Stimulated activated CD4-positive, alpha-beta T cell treated with anti-CD3 and anti-CD28 coated beads, Interleukin-1b, Interleukin-23, amount 100 ng/mL, for 1 hour (primary cell): ENCODE measurements around the gene SHLD1.
"Not testable (repeated sequence)": the region's sequence is repeated elsewhere in the genome, so short reads cannot be mapped to it uniquely, and the experiment has no call there.

Experiments used
- DNase-seq, 2 donors: peaks; one replicate each; pipeline ENCODE4 v3.0.0-alpha.2; 2020; ENCODE audit warnings: low read depth in 2 of 2

SHLD1 gene

GRCh38 chr20:5735845-5736510 is 14.2 kb upstream of the SHLD1 start:
- no peak for DNase-seq

GRCh38 chr20:5737619-5737953 is 12.6 kb upstream of the SHLD1 start:
- no peak for DNase-seq

- no peak for DNase-seq
Observed at GRCh38 chr20:5737966-5738365, 12.2 kb upstream of the SHLD1 start.

GRCh38 chr20:5740643-5741042 is 9.6 kb upstream of the SHLD1 start:
- not testable (repeated sequence) for DNase-seq

- DNase-seq: no peak
Observed at GRCh38 chr20:5741089-5741488, 9.1 kb upstream of the SHLD1 start.

- no peak for DNase-seq
Observed at GRCh38 chr20:5742041-5742440, 8.2 kb upstream of the SHLD1 start.

GRCh38 chr20:5745416-5746030 is 4.7 kb upstream of the SHLD1 start:
- DNase-seq: no peak

- DNase-seq: no peak
Observed at GRCh38 chr20:5746064-5746463, 4.1 kb upstream of the SHLD1 start.

GRCh38 chr20:5748246-5748645 is 2.0 kb upstream of the SHLD1 start:
- DNase-seq: no peak

- not testable (repeated sequence) for DNase-seq
Observed at GRCh38 chr20:5749512-5749951, 669 bp upstream of the SHLD1 start.

GRCh38 chr20:5751856-5752255 is 1.7 kb downstream of the SHLD1 start:
- no peak for DNase-seq

GRCh38 chr20:5753814-5754213 is 3.6 kb downstream of the SHLD1 start:
- DNase-seq: no peak

GRCh38 chr20:5757949-5758348 is 7.7 kb downstream of the SHLD1 start:
- no peak for DNase-seq

- DNase-seq: no peak
Observed at GRCh38 chr20:5766085-5766764, 16.0 kb downstream of the SHLD1 start.

- no peak for DNase-seq
Observed at GRCh38 chr20:5767493-5768098, 17.4 kb downstream of the SHLD1 start.

- DNase-seq: no peak
Observed at GRCh38 chr20:5770231-5770986, 20.2 kb downstream of the SHLD1 start.

GRCh38 chr20:5770987-5771318 is 20.8 kb downstream of the SHLD1 start:
- DNase-seq: no peak

GRCh38 chr20:5772704-5773103 is 22.5 kb downstream of the SHLD1 start:
- DNase-seq: no peak

GRCh38 chr20:5773589-5773988 is 23.4 kb downstream of the SHLD1 start:
- no peak for DNase-seq

GRCh38 chr20:5776077-5776476 is 25.9 kb downstream of the SHLD1 start:
- DNase-seq: no peak

GRCh38 chr20:5779071-5779900 is 29.1 kb downstream of the SHLD1 start:
- DNase-seq: no peak
